RWPE2 (cell line): ENCODE data around the gene SMG1.

Experiments
- ATAC-seq: fragments of 200-7000 bp; cut with Tn5 transposase; 3 replicates; pipeline ENCODE4 v1.9.1; 2021; ENCODE audit warnings: low read depth
- DNase-seq: peaks from one replicate; pipeline ENCODE4 v3.0.0-alpha.2; 2020; ENCODE audit warnings: low spot score
- H3K27ac ChIP-seq: fragments of 450-650 bp; 2 replicates; pipeline ENCODE4 v1.5.1; 2017; ENCODE audit warnings: mild to moderate bottlenecking; ENCODE audit not compliant: poor library complexity, severe bottlenecking
- H3K27me3 ChIP-seq: fragments of 250-450 bp; sonication (Bioruptor Pico); 2 replicates; pipeline ENCODE4 v1.5.1; 2021; ENCODE audit warnings: mild to moderate bottlenecking, moderate library complexity; ENCODE audit not compliant: insufficient read depth, poor library complexity, severe bottlenecking
- H3K36me3 ChIP-seq: fragments of 250-450 bp; sonication (Bioruptor Pico); 2 replicates; pipeline ENCODE4 v1.5.1; 2020; ENCODE audit warnings: low read depth, mild to moderate bottlenecking, moderate library complexity
- H3K4me1 ChIP-seq: fragments of 250-450 bp; sonication (Bioruptor Pico); 2 replicates; pipeline ENCODE4 v1.5.1; 2021; ENCODE audit warnings: mild to moderate bottlenecking, moderate library complexity; ENCODE audit not compliant: insufficient read depth, poor library complexity, severe bottlenecking
- H3K4me3 ChIP-seq: fragments of 250-450 bp; sonication (Bioruptor Pico); 2 replicates; pipeline ENCODE4 v1.5.1; 2021; ENCODE audit warnings: mild to moderate bottlenecking, moderate library complexity; ENCODE audit not compliant: severe bottlenecking
- H3K9me3 ChIP-seq: fragments of 250-450 bp; sonication (Bioruptor Pico); 2 replicates; pipeline ENCODE4 v1.5.1; 2021; ENCODE audit warnings: mild to moderate bottlenecking, moderate library complexity; ENCODE audit not compliant: severe bottlenecking
- CTCF ChIP-seq: fragments of 450-650 bp; IDR thresholded peaks from one replicate; pipeline ENCODE4 v1.5.1; 2017; ENCODE audit warnings: mild to moderate bottlenecking, moderate library complexity; ENCODE audit not compliant: poor library complexity, severe bottlenecking

The SMG1 gene

DNA sequence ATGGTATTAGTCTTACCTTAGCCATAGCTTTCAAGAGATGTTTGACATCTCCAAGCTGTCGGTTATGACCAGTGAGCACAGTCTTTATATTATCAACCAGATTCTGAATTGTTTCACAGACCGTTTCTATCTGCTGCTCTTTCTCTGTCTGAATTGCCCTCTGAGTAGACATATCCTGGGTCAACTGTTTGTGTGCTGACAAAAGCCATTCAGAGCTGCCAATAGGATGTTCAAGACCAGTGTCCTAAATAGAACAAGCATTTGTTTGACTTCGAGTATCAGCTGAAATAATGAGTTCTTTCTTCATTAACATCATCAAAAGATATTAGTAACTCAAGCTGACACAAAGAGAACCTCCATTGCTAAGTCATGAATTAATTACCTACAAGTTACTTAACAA, 109.9 kb downstream of the SMG1 start:
- no peak for ATAC-seq
- Histone ChIP-seq H3K4me3 (no peak overlapping the region), H3K4me1 (no peaks in the 10 kb centered on the region), H3K36me3 (peaks cover 92% of the 10 kb centered on the region), H3K9me3 (no peaks in the 10 kb centered on the region), H3K27ac (no peak overlapping the region), H3K27me3 (no peaks in the 10 kb centered on the region)
- TF ChIP-seq CTCF = no peak
- no peak for DNase-seq

- peaks cover 95% of the 10 kb centered on the region for H3K36me3 ChIP-seq
- ATAC-seq (no peak), DNase-seq (no peak)
- no peaks in the 10 kb centered on the region for H3K27me3 ChIP-seq
- no peaks in the 10 kb centered on the region for H3K4me1 ChIP-seq
- H3K4me3 ChIP-seq = no peak overlapping the region
- no peaks in the 10 kb centered on the region for H3K9me3 ChIP-seq
- no peak overlapping the region for H3K27ac ChIP-seq
- no peak for TF ChIP-seq CTCF
These were observed 114.3 kb downstream of the SMG1 start for GRCh38 chr16:18811925-18812324.

DNA sequence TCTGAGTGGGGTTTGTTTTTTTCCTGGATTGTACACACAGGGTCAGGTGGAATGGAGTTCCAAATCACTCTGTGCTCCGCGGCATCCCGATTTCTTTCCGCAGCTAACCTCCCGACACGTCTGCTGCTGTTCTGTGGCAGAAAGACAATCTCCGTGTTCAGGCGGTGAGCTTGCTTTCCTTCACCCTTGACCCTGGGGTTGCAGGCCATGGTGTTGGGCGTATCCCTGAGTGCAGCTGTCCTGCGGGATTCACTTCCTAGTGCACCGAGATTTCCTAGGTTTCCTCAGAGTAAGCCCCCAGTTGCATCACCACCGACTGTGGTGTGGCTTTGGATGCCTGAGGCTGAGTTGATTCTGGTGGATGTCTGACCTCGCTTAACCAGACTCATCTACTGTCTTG, 117.0 kb downstream of the SMG1 start:
- Histone ChIP-seq H3K4me1 (peaks cover 10% of the 10 kb centered on the region), H3K9me3 (no peaks in the 10 kb centered on the region), H3K27me3 (no peaks in the 10 kb centered on the region), H3K27ac (no peak overlapping the region), H3K36me3 (peaks cover 82% of the 10 kb centered on the region), H3K4me3 (no peak overlapping the region)
- DNase-seq (no peak), ATAC-seq (no peak)
- TF ChIP-seq CTCF = no peak

DNA sequence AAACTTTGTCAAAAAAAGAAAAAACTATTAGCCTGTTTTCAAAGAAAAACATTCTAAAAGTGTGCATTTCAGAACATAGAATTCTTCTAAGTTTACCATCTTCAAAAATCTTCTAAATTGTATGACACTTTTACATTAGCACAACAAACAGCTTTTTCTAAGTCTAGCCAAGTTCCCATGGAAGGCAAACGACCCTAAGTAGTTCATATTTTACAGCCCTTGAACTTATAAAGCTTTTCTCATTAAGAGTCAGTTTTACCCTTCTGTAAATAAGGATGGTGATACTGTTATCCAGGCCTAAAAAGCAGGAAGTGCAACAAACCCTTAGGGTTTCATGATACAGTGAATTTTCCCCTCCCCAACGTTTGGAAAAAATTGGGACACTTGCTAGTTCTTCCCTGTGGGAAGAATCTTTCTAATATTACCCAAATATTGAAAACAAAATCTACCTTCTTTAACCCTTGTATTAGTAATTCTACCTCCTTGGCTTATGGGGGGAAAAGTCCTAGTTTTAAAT, 120.9 kb downstream of the SMG1 start:
- DNase-seq (no peak), ATAC-seq (no peak)
- Histone ChIP-seq H3K36me3 (peaks cover 45% of the 10 kb centered on the region), H3K4me3 (no peak overlapping the region), H3K4me1 (peaks cover 14% of the 10 kb centered on the region), H3K27me3 (no peaks in the 10 kb centered on the region), H3K9me3 (no peaks in the 10 kb centered on the region), H3K27ac (peak overlapping the region; percentile 76)
- no peak for TF ChIP-seq CTCF

GRCh38 chr16:18804540-18804939, 121.7 kb downstream of the SMG1 start:
- ATAC-seq (no peak), DNase-seq (no peak)
- no peak for TF ChIP-seq CTCF
- Histone ChIP-seq H3K4me1 (peaks cover 21% of the 10 kb centered on the region), H3K27ac (peak overlapping the region; percentile 76), H3K27me3 (no peaks in the 10 kb centered on the region), H3K36me3 (peaks cover 45% of the 10 kb centered on the region), H3K9me3 (no peaks in the 10 kb centered on the region), H3K4me3 (no peak overlapping the region)
